Activated CD4-positive, alpha-beta T cell treated with anti-CD3 and anti-CD28 coated beads, Interleukin-2, Interleukin-6, amounts not matched to agents 100 ng/mL and 50 ng/mL, durations not matched to agents 16 hours and 8 hours (primary cell): ENCODE data around the gene NCAM1.

Experiments
- DNase-seq: peaks from one replicate; pipeline ENCODE4 v3.0.0-alpha.2; 2020

Gene NCAM1

DNA sequence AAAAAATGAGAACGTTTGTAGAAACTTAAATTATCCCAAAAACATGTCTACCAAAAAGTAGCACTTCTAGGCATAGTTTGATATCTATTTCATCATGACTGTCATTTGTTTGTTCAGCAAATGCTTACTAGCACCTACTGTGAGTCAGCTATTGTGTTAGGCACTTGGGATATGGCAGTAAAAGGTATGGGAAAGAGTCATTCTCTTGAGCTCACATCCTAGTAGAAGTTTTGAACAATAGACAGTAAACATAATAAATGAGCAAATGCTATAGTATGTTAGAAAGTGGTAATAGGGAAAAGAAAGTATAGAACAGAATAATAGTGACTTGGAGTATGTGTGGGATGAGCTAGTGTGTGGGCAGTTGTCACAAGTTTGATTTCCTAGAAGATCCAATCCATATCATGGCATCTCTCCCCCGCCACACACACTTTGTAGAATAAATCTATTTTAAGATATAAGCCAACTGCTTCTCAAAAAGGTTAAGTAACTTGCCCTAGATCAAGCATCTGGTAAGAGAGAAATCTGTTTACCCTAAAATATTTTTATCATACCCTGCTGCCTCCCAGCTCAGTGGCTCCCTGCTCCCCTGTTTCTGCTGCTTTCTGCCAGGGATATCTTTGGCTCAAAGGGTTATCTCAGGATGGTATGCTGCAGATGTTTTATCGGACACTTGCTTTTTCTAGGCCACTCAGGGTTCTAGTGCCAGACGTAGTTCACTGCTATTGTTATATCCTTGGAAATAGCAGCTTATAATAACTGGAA lies 129.7 kb downstream of the NCAM1 start:
- no peak for DNase-seq

DNA sequence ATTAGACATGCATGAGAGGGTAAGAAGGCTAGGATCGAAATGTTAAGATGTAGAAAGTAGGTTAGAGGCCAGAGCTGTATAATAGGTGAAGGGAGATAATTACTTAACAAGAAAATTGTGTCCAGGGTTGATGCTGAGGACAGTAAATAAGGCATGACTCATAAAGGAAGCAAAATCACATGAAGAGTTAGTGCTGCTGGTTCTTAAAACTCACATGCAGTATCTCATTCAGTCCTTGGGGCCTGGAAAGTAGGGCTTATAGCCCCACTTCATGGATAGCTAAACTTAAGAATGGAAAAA lies 130.2 kb downstream of the NCAM1 start:
- no peak for DNase-seq

GRCh38 chr11:113096648-113097047 lies 135.4 kb downstream of the NCAM1 start:
- no peak for DNase-seq

GRCh38 chr11:113103932-113104690 lies 142.9 kb downstream of the NCAM1 start:
- no peak for DNase-seq

- DNase-seq: no peak
Measured at GRCh38 chr11:113104691-113105251, 143.6 kb downstream of the NCAM1 start.

DNA sequence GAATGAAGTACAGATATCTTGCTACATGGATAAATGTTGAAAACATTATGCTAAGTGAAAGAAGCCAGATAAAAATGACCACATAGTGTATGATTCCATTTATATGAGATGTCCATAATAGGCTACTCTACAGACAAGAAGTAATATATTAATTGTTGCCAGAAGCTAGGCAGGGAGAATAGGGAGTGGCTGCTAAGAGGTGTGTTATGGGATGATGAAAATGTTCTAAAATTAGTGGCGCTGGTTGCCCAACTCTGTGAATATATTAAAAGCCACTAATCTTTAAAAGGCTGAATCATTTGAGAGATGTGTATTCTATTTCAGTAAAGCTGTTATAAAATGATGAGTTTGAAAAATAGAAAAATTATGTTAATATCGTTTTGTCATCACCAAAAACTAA lies 144.4 kb downstream of the NCAM1 start:
- DNase-seq: no peak

DNA sequence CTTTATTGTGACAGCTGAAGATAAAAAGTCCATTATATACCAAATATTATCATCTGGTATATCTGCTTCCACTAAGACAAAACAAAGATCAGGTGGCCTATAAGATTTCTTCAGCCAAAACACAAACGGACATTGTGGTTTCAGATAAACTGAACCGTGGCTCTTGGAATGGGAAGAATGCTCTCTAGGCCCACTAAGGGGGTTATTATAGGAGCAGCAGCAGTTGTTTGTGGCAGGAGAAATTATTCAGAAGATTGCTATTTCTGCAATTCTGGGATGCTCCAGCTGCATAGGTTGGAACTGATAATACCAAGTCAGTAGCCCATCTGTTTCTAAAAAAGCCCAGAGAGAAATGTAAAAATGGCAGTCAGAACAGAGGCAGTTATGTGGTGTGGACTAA lies 145.3 kb downstream of the NCAM1 start:
- DNase-seq: no peak

DNA sequence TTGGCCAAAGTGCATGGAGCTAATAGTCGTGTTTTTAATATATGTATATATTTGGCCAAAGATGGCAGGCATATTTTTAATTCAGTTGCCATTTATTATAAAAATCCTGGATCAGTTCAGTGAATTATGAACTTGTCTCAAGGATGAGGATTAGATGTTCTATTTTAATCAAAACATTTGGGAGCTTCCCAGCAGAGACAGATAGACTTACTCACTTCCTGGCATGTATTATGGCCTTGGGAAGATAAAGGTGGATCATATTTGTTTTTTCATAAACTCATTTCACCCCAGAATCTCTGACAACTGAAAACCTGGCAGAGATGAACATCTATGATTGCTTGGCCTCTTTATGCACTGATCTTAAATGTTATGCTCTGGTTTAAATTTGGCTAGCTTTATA lies 148.8 kb downstream of the NCAM1 start:
- no peak for DNase-seq

DNA sequence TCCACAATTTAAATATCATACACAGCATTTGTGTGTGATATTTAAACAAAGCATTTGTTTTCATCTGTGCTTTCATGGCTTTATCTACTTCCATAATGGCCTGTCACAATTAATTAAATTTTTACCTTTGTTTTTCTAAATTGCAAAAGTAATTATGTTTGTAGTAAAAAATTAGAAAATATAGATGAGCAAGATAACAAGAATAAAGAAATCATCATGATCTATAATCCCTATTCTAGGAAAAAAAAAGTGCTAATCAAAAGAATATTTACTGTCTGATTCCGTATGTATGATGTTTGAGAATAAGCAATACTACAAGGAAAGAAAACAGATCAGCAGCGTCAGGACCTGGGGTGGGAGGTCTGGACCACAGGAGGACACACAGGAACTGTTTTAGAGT lies 149.9 kb downstream of the NCAM1 start:
- no peak for DNase-seq

DNA sequence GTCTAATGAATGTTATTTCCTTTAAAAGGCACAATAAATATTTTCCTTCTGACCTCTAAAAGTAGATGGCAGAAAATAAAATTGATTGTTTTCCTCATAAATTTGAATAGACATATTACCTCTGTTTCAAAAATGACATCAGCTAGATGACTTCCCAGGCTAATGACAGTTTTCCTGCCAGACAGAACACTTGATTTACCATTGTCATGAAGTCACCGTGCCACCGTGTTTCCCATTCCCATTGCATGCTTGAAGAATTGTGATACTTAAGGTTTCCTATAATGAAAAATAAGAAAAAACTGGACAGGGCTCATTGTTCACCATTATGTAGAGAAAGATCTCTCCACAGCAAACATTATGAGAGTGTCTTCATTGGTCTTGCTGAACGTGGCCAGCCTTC lies 151.1 kb downstream of the NCAM1 start:
- no peak for DNase-seq

- DNase-seq: peak; percentile 12
Measured at GRCh38 chr11:113113801-113114704, 152.8 kb downstream of the NCAM1 start.

- no peak for DNase-seq
Measured at GRCh38 chr11:113114705-113115027, 153.4 kb downstream of the NCAM1 start.

DNA sequence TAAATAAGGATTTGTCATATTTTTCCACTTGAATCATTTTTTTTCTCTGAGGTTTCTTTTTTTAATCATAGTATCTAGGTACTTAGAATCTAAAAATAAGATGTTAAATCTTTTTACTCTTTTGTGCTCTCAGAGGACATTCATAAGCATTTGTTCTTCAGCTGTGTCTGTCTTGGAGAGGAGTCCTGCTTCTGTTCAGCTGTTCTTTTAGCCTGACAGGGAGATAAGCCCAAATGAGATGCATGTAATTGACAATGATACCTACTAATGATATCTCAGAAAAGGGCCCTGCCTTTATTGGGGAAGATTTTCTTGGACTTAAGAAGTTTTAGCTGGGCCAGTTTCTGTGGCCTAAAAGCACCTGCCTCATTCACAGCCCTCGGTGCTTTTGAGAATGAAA lies 156.9 kb downstream of the NCAM1 start:
- no peak for DNase-seq

- no peak for DNase-seq
Measured at GRCh38 chr11:113119074-113119473, 157.9 kb downstream of the NCAM1 start.

DNA sequence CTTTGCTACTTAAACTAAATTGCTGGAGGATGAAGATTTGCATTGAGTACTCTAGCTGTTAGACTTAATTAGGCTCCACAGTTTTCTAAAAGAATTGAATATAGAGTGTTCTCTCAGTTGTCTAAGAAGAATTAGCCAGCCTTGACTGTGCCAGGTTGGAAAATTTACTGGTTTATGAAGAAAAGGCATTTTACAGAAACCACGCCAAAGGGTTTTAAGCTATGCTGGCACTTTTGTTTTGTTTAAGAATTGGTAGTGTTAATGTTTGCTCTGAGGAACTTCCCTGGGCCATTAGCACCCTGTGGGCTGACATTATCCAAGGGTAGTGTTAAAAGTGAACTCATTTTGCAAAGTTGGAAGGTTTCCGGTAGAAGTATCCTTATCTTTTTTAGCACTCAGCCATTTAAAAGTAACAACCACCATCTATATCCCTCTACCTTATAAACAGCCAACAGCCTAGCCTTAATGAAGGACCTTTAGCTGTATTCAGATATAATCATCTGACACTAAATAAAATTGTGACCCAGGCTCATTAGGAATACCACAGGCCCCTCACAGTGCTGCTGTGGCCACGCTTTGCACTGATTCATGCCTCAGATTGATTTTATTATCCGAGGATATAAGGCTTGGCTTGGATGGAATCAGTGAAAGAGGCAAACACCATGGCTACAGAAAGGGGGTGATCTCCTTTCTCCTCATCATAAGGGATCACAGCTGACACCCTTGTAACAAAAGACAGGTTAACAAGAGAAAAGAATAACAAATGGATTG lies 158.9 kb downstream of the NCAM1 start:
- DNase-seq: no peak

DNA sequence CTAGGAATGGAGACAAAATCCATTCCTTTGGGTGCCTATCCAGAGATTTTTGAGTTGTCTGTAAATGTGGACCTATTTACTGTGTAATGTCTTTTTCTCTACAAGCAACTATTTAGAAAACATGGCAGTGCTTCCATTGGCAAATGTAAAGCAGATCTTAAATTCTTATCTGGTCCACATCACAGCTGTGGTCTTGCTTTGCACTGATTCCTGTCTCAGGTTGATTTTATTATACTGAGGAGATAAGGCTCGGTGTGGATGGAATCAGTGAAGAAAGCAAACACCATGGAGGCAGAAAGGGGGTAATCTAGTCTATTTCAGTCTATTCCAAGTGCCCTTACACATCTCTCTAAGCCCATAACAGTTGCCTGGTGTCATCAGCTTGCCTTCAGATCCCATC lies 160.5 kb downstream of the NCAM1 start:
- DNase-seq: no peak

DNA sequence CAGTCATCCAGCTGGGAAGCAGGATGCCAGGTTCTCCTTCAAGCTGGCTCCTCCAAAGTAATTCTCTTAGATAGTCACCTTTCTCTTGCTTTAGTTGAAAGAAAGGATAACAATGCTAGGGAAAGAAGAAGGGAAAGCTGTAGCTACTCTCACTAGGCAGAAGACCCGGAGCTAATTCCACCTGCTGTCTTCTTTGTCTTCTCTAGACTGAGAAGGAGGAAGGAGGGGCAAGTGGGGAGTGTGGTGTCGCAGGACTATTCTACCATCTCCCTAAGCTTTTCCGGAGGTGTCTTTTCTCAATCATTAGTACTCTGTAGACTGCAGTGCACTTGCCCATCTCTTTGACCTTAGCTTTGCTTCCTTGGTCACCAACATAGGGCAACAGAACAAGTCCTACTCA lies 162.8 kb downstream of the NCAM1 start:
- no peak for DNase-seq

DNA sequence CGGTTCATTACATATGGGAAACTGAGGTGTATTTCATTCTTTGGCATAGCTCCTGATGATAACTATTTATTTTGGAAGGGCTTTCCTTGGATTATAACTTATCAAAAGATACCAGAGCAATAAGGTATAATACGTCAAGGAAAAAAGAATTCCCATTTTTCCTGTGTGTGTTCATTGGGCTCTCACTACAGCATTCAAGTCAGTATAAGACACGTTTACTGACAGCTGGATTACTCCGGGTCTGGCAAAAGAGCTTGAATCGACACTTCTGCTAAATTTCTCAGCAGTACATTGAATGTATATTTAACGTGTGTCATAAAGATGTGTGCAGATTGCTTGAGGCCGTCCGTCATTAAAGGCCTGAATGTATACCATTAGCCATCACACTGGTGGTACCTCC lies 163.4 kb downstream of the NCAM1 start:
- DNase-seq: no peak

- no peak for DNase-seq
Measured at GRCh38 chr11:113129261-113129992, 168.2 kb downstream of the NCAM1 start.

- no peak for DNase-seq
Measured at GRCh38 chr11:113131036-113131775, 170.0 kb downstream of the NCAM1 start.

DNA sequence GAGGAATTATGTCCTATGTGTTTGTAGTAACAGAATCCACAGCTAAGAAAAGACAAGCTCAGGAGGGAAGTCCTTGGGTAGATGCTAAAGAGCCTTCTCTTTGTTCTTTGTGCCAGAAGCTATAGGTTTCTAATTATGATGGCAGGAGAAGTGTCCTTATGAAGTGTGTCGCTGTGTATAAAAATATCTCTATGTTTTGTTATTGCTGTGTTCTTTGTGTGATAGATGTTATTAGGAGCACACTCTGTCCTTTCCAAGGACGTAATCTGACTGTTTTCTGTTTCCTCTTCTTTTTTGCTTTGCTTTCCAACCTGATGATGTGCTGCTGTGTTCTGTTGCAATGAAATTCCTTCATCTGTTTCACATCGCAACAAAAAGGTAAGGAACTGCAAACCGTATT lies 171.9 kb downstream of the NCAM1 start:
- DNase-seq: no peak
